ENCODE data around the gene EBF3.

The EBF3 gene

DNA sequence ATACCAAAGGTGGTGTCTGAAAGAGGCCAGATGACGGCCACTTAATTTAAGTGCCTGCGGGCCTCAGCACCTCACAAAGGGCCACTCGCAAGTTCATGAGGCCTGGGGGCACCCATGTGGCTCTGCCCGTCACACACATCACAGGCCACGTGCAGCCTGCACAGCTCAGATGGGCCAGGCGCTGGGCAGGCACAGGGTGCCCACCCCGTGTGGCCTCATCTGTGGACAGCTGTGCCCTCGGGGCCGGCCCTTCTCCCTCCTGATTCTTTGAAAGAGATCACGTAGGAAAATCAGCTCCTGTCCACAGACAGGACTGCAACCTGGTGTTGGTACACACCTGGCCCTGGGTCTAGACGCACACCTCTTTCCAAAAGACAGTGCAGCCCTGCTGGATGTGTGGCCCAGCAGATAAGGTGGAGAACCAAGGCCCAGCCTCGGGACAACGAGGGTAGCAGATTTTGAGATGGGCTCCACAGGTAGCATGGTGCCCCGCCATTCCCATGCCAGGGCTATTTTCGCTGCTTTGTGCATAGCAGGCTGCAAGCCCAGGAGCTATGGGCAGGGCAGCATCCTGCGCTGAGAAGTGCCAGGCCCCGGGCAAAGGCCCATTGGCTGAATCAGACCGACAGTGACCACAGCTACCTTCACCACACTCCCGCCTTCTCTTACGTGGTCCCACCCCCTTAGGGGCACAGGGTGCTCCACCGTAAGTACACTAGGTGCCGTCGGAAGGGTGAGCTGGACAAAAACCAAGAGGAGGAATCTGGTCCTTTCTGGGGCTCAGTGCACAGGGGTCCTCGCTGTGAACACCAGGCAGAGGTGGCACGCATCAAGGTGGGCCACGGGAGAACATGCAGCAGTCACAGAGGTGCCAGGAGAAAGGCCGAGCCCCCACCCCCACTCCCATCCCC is 124.5 kb downstream of the EBF3 start:
- TF ChIP-seq ZNF274 (IDR thresholded peaks at IDR 0.05; ENCODE audit: low read depth, low read length) = no peak
- H3K4me3 ChIP-seq (ENCODE audit: low read length) = no peak overlapping the region

DNA sequence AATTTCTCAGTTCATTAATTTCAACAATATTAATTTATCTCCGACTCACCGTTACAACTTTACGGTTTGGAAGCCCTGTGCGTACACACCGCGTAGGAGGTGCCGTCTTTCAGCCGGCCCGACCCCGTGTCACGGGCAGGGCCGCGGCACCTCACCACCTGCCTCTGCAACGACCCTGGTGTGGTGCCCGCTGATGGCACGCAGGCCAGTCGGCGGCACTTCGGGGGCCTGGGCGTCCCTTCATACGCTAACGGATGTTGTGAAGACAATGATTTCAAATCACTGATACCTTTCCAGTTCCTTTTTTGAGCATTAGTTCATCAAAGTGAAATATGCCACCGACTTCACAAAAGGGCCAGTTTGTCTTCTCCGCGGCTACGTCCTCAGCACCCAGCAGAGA is 125.3 kb downstream of the EBF3 start:
- no peak overlapping the region for H3K4me3 ChIP-seq (ENCODE audit: low read length)
- no peak for TF ChIP-seq ZNF274 (IDR thresholded peaks at IDR 0.05; ENCODE audit: low read depth, low read length)

DNA sequence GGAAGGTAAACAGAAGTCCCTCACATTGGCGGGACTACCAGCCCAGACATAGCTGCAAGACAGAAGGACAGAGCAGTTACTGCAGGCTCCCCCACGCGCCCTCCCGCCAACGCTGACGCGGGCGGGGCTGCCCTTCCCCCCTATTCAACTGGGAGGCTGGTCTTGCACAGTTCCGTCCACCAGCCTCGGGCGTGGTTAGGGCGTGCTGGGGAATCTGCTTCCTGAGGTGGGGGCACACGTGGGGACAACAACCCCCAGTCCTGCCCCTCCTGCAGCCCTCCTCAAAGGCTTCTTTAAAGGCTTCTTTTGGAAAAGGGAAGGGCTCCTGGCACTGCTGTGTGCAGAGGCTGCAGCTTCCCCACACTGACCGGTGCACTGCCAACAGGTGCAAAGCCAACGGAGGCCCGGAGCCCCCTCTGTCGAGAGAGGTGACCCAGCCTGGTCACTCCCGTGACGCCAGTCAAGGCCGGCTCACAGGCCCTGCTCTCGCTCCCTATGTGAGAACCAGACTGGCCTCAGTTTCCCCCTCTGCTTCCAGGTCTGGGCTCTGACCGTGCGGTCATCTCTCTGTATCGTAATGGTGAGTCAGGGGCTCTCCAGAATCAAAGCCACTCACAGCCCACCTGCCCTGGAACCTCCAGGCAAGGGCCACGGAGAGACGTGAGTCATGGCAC is 126.0 kb downstream of the EBF3 start:
- no peak for TF ChIP-seq ZNF274 (IDR thresholded peaks at IDR 0.05; ENCODE audit: low read depth, low read length)

DNA sequence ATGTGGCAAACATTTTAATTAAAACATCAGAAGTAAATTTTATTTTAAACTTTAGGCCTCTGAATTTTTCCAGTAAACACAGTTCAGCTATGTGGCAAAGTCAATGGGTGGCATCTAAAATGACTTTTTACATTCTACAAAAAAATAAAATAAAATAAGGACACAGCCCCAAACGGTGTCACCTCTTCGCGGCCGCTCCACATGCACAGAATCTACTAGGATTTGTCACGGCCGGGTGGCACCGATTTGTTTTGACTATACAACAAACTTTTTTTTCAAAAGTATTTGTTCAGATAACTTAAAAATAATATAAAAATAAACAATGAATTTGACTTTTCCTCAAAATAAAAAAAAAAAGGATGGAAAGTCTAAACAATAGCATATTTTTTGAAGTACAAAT is 127.8 kb downstream of the EBF3 start:
- TF ChIP-seq ZNF274 (IDR thresholded peaks at IDR 0.05; ENCODE audit: low read depth, low read length) = no peak
- H3K4me3 ChIP-seq (ENCODE audit: low read length) = no peak overlapping the region

More for the DNA sequence above, 126.0 kb downstream of the EBF3 start:
- H3K4me3 ChIP-seq (ENCODE audit: low read length) = no peak overlapping the region

DNA sequence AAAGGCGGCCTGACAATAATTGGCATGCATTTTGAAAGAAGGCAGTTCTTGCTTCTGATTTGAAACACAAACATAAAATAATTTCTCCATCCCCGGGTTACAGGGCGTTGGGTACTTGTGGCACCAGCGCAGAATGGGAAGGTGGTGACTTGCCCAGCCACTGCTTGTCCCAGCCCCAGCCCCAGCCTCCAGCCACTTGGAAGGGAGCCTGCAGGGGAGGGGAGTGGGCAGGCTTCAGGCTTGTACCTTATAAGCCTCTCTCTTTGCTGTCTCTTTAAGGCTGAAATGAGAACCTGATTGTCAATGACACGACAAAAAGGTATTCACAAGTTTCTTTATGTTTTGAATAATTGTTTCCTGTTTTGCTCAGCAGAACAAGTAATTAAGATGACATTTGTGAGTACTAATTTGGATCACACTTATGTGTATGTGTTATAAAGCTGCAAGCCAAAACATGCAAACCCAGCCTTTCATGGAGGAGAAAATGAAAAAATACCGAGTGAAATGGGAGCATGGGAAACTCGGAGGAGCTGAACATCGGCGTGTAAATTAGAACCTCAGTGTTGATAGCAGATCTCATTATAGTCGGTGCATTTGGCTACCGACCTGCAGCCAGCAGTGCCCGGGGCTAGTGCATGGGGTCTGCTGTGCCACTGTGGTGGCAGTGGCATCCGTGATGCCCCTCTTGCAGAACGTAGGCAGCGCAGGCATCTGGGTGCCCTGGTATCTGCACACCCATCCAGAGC is 129.9 kb downstream of the EBF3 start:
- no peak for TF ChIP-seq ZNF274 (IDR thresholded peaks at IDR 0.05; ENCODE audit: low read depth, low read length)
- no peak overlapping the region for H3K4me3 ChIP-seq (ENCODE audit: low read length)

DNA sequence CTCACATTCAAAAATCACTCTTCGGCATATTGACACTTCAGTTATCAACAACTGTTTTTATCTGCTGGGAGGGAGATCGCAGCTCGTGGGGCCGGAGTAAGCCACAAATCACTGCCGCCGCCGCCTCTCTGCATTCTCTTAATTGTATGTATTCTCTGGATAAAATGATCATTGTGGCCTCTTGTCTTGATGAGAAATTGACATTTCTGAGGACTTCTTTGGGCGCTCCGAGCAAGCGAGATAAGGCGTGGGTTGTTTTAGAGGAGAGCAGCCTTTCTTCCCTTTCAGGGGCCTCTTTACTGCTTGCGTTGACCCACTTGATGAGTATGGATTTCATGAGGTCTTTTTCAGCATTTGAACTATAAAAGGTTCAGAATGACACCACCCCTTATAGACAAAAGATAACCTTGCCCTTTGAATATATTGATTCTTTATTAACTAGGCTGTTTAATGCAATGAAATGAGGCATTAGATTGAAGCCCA is 130.6 kb downstream of the EBF3 start:
- no peak for TF ChIP-seq ZNF274 (IDR thresholded peaks at IDR 0.05; ENCODE audit: low read depth, low read length)
- no peak overlapping the region for H3K4me3 ChIP-seq (ENCODE audit: low read length)

DNA sequence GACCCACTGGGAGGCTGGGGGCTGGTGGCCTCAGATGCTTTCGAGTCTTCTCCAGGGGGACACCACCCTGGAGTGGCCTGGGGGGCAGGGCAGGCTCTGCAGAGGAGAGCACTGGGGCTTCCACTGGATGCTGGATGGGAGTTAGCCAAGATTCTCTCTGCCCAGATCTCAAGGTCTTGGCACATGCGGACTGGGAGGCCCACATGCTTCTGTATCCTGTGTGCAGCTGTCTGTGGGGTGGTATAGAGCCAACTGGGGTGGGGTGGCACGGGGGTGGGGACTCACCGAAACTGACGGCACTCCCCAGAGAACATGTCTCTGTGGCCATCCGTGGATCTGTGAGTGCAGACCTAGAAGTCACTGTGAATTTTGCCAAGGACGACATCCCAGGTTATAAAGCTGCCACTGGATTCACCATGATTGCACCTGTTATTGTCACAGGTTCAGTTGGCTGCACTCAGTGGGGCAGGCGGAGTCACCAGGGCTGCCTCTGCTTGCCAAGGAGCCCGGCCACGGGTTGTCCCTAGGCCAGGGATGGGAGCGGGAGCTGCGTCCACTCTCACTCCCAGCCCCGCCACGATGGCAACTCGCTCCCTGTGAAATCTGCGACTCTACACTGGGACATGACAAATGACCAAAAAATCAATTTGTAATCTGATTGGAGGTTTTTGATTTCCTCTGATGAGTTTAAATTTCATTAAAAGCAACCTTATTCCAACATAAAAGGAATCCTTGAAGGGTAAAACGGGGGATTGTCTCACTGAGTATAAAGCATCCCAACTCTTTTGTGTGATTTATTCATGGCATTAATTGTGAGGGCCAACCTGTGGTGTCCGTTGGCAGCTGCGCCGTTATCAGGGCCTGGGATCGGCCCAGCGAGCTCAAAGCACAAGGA is 131.3 kb downstream of the EBF3 start:
- TF ChIP-seq ZNF274 (IDR thresholded peaks at IDR 0.05; ENCODE audit: low read depth, low read length) = no peak

DNA sequence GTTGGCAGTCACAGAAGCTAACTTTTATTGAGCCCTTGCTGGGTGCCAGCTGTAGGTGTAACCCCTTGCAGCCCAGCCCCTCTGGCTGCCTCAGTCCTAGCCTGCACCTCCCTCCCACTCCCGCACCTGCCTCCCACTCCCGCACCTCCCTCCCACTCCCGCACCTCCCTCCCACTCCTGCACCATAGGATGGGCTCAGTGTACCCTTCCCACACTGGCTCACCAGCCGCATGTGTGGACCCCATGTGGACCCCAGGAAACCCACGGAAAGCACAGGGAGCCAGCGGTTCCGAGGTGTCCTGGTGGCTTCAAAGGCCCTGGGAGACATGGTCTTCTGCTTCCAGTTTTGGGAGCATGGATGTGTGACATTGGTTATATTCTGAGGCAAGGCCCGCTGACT is 132.9 kb downstream of the EBF3 start:
- H3K4me3 ChIP-seq (ENCODE audit: low read length) = no peak overlapping the region
- no peak for TF ChIP-seq ZNF274 (IDR thresholded peaks at IDR 0.05; ENCODE audit: low read depth, low read length)

More for the DNA sequence above, 131.3 kb downstream of the EBF3 start:
- H3K4me3 ChIP-seq (ENCODE audit: low read length) = no peak overlapping the region

DNA sequence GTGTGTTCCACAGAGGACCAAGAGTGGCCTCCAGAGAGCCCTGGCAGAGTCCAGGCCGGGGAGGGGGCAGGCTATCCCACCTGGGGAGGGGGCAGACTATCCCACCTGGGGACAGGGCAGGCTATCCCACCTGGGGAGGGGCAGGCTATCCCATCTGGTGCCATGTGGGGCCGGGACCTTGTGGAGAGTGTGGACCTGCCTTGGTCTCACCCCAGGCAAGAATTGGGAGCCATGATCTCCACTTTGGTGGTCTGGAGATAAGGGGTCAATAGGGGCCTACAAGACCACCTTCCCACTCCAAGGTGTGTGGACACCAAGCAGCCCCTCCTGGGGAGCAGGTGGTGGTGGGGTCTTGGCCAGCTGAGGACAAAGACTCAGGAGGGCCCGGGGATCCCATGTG is 138.2 kb downstream of the EBF3 start:
- no peak overlapping the region for H3K4me3 ChIP-seq (ENCODE audit: low read length)
- no peak for TF ChIP-seq ZNF274 (IDR thresholded peaks at IDR 0.05; ENCODE audit: low read depth, low read length)

DNA sequence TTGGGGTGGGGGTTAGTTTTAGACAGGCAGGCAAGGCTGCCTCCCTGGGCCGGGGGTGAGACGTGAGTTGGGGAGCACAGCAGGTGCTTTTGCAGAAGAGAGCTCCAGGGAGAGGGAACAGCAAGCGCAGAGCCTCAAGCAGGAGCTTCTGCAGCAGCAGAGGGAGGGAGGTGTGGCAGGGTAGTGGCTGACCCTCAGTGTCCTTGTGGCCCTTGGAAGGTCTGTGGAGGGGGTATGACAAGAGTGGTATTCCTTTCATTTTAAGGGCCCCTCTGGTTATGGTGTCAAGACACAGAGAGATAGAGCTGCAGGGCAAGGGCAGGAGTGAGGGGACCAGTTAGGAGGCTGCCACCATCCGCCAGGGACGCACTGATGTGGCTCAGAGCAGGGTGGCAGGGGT is 138.9 kb downstream of the EBF3 start:
- no peak for TF ChIP-seq ZNF274 (IDR thresholded peaks at IDR 0.05; ENCODE audit: low read depth, low read length)
- no peak overlapping the region for H3K4me3 ChIP-seq (ENCODE audit: low read length)

DNA sequence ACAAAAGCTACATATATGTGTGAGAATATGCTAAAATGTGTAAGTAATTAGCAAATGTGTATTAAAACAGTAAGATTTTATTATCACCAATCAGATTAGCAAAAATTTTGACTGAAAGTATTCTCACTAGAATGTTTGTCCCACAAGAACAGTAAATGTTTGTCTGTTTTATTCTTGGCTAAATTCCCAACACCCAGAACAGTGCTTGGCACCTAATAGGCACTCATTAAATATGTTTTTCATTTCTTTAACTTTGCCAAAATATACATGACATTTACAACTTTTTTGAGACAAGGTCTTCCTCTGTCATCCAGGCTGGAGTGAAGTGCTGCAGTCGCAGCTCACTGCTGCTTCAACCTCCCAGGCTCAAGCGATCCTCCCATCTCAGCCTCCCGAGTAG is 143.6 kb downstream of the EBF3 start:
- no peak overlapping the region for H3K4me3 ChIP-seq (ENCODE audit: low read length)
- no peak for TF ChIP-seq ZNF274 (IDR thresholded peaks at IDR 0.05; ENCODE audit: low read depth, low read length)

DNA sequence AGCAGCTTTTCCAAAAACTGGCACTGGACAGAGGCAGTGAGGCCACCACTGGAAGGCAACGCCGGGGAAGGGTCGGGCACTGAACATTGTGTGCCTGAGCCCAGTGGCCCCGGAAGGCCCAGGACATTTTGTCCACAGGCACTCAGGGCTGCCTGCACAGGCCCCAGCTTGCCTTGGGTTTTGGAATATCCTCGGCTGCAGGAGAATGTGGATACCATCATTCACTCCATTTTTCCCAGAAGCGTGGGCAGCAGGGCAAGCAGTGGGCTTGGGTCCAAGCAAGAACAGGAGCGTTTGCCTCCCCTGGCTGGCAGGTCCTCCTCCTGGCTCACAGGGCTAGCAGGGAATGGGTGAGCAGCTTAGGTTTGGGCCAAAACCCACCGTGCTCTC is 147.4 kb downstream of the EBF3 start:
- no peak overlapping the region for H3K4me3 ChIP-seq (ENCODE audit: low read length)
- TF ChIP-seq ZNF274 (IDR thresholded peaks at IDR 0.05; ENCODE audit: low read depth, low read length) = no peak

DNA sequence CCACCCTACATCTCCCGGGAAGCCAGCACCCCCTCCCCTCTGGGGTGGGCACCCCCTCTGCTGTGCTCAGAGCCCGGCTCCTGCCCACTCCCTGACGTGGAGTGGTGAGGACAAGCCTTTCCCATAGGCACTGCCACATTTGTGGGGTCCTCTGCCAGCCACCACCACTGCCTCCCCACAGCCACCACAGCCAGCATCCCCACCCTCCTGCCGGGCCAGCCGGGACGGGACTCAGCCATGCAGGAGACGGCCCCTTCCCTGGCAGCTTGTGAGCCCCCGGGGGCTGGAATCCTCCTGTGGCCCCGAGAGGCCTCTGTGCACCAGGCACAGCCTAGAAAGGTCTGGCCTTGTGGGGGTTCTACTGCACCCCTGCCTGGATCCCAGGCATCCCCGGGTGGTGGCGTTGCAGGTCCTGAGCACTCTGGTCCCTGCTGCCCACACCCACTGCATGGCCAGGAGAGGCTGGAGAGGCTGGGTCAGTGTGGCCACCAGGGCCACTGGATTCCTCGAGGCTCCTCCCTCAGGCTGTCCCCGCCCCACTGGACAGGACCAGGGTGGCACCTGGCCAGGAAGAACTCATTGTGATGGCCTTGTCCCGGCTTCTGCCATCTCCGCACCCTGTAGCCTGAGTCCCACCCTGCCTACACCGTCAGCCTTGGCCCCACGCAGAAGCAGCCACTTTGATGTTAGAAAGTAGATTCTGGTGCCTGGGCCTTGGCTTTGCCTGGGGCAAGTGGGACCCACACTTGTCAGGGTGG is 148.0 kb downstream of the EBF3 start:
- no peak for TF ChIP-seq ZNF274 (IDR thresholded peaks at IDR 0.05; ENCODE audit: low read depth, low read length)
- no peak overlapping the region for H3K4me3 ChIP-seq (ENCODE audit: low read length)

Measured in GM08714 (cell line).